ENCODE results near the gene COX7A2L. TPM values are rescaled to one million over a fixed set of nuclear protein-coding genes. Genes with fewer than 3 reads are reported as not detected.
A peak's percentile ranks its signal among the peaks of the same experiment; 100 is the strongest.

The COX7A2L gene
- total and polyA plus RNA-seq, 2 experiments from 2014 or later: 112 to 149 TPM

DNA sequence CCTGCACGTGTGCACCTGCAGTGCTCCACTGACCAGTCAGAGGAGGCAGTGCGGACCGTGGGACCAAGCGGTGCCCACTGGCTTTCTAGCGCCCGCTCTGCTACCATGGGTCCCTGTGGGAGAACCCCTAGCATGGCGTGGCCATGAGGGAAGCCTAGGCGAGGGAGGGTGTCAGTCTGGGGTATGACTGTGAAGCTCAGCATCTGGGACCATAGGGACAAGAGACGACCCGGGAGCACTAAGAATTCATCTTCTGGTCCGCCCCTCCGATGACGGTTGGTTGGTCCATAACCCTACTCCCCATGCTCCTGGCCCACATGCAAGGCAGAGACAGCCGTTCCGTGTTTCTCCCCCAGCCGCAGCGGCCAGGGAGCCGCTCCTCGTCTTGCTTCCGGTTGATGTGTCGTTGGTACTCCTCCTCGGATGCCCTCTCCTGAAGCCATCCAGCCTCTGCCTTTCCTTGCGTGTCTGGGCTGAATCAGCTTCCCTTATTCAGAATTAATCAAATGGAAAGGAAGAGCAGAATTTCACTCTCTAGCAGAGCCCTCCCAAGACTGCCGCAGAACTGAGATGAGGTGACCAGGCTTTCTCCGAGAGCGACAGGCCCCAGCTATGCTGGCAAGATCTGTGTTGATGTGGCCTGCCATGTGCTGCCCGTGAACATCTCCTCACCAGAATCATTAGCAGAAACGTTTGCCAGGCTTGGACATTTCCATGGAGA lies 23.0 kb downstream of the COX7A2L start:
- H3K27me3 Mint-ChIP-seq (ENCODE audit: insufficient read depth, low read depth, poor library complexity): peaks cover 23% of the 10 kb centered on the region
- DNase-seq (ENCODE audit: low spot score): no peak
- Histone ChIP-seq H3K4me3 (no peak overlapping the region), H4K20me1 (replicated peaks; ENCODE audit: insufficient read depth) (peaks cover 15% of the 10 kb centered on the region), H3F3A (replicated peaks; ENCODE audit: low read depth) (0 out of 2 replicates have a peak, but pooled peaks cover 3% of the 10 kb centered on the region), H3K9me2 (ENCODE audit: insufficient read depth) (no peaks in the 10 kb centered on the region), H3K79me2 (replicated peaks; ENCODE audit: insufficient read depth) (peaks cover 12% of the 10 kb centered on the region), H3K4me2 (no peak overlapping the region), H3K4me1 (ENCODE audit: insufficient read depth) (no peaks in the 10 kb centered on the region; the same call in 1 of the 2 replicates), H3K36me3 (ENCODE audit: insufficient read depth) (no peaks in the 10 kb centered on the region), H2AFZ (no peak overlapping the region), H3K27me3 (ENCODE audit: insufficient read depth) (no peaks in the 10 kb centered on the region), H3K27ac (ENCODE audit: low read depth) (no peak overlapping the region)
- H3K4me1 Mint-ChIP-seq: peaks cover 16% of the 10 kb centered on the region
- no peak overlapping the region for H3K27ac Mint-ChIP-seq
- peaks cover 27% of the 10 kb centered on the region for H3K36me3 Mint-ChIP-seq (ENCODE audit: low read depth)
- no peak overlapping the region for H3K4me3 Mint-ChIP-seq
- TF ChIP-seq NANOG (IDR thresholded peaks at IDR 0.05; ENCODE audit: borderline replicate concordance) (no peak), EZH2phosphoT487 (IDR thresholded peaks at IDR 0.05; ENCODE audit: unreplicated experiment) (no peak), ZNF114 (CRISPR knock-in tag; IDR thresholded peaks at IDR 0.05) (no peak), JUNB (IDR thresholded peaks at IDR 0.05; ENCODE audit: unreplicated experiment) (no peak)
- no peaks in the 10 kb centered on the region for H3K9me3 Mint-ChIP-seq
- ATAC-seq: no peak; the same call in 2 of the 3 replicates

DNA sequence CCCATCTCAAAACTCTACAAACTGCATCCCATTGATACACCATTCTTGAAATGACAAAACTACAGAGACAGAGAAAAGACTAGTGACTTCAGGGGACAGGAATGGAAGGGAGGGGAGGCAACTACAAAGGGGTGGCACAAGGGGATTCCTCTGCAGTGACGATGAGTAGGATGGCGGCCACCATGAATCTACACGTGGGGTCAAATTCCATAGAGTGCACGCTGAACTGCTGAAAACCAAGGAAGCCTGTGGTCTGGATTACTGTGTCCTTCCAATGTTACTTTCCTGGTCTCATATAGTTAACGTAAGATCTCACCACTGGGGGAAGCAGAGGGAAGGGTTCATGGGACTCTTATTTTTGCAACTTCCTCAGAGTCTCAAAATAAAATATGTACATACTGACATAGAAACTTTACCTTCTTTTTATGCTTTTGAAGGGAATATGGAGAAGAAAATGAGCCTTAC lies 23.6 kb downstream of the COX7A2L start:
- no peaks in the 10 kb centered on the region for H3K9me3 Mint-ChIP-seq
- Histone ChIP-seq H3K27ac (ENCODE audit: low read depth) (no peak overlapping the region), H3K4me1 (ENCODE audit: insufficient read depth) (no peaks in the 10 kb centered on the region; the same call in 1 of the 2 replicates), H3K9me2 (ENCODE audit: insufficient read depth) (no peaks in the 10 kb centered on the region), H3K36me3 (ENCODE audit: insufficient read depth) (peaks cover 3% of the 10 kb centered on the region; the same call in 1 of the 2 replicates), H3K4me3 (no peak overlapping the region), H2AFZ (no peak overlapping the region), H3K27me3 (ENCODE audit: insufficient read depth) (no peaks in the 10 kb centered on the region), H3K79me2 (replicated peaks; ENCODE audit: insufficient read depth) (peaks cover 6% of the 10 kb centered on the region), H4K20me1 (replicated peaks; ENCODE audit: insufficient read depth) (peaks cover 17% of the 10 kb centered on the region), H3F3A (replicated peaks; ENCODE audit: low read depth) (0 out of 2 replicates have a peak, but pooled peaks cover 3% of the 10 kb centered on the region), H3K4me2 (no peak overlapping the region)
- peak; percentile 51 for DNase-seq (ENCODE audit: low spot score)
- peaks cover 13% of the 10 kb centered on the region for H3K4me1 Mint-ChIP-seq
- H3K36me3 Mint-ChIP-seq (ENCODE audit: low read depth): peaks cover 30% of the 10 kb centered on the region
- H3K27ac Mint-ChIP-seq: no peak overlapping the region
- H3K4me3 Mint-ChIP-seq: no peak overlapping the region
- ATAC-seq: peak; percentile 11; the same call in 2 of the 3 replicates
- H3K27me3 Mint-ChIP-seq (ENCODE audit: insufficient read depth, low read depth, poor library complexity): peaks cover 19% of the 10 kb centered on the region
- TF ChIP-seq, protein P1, sequence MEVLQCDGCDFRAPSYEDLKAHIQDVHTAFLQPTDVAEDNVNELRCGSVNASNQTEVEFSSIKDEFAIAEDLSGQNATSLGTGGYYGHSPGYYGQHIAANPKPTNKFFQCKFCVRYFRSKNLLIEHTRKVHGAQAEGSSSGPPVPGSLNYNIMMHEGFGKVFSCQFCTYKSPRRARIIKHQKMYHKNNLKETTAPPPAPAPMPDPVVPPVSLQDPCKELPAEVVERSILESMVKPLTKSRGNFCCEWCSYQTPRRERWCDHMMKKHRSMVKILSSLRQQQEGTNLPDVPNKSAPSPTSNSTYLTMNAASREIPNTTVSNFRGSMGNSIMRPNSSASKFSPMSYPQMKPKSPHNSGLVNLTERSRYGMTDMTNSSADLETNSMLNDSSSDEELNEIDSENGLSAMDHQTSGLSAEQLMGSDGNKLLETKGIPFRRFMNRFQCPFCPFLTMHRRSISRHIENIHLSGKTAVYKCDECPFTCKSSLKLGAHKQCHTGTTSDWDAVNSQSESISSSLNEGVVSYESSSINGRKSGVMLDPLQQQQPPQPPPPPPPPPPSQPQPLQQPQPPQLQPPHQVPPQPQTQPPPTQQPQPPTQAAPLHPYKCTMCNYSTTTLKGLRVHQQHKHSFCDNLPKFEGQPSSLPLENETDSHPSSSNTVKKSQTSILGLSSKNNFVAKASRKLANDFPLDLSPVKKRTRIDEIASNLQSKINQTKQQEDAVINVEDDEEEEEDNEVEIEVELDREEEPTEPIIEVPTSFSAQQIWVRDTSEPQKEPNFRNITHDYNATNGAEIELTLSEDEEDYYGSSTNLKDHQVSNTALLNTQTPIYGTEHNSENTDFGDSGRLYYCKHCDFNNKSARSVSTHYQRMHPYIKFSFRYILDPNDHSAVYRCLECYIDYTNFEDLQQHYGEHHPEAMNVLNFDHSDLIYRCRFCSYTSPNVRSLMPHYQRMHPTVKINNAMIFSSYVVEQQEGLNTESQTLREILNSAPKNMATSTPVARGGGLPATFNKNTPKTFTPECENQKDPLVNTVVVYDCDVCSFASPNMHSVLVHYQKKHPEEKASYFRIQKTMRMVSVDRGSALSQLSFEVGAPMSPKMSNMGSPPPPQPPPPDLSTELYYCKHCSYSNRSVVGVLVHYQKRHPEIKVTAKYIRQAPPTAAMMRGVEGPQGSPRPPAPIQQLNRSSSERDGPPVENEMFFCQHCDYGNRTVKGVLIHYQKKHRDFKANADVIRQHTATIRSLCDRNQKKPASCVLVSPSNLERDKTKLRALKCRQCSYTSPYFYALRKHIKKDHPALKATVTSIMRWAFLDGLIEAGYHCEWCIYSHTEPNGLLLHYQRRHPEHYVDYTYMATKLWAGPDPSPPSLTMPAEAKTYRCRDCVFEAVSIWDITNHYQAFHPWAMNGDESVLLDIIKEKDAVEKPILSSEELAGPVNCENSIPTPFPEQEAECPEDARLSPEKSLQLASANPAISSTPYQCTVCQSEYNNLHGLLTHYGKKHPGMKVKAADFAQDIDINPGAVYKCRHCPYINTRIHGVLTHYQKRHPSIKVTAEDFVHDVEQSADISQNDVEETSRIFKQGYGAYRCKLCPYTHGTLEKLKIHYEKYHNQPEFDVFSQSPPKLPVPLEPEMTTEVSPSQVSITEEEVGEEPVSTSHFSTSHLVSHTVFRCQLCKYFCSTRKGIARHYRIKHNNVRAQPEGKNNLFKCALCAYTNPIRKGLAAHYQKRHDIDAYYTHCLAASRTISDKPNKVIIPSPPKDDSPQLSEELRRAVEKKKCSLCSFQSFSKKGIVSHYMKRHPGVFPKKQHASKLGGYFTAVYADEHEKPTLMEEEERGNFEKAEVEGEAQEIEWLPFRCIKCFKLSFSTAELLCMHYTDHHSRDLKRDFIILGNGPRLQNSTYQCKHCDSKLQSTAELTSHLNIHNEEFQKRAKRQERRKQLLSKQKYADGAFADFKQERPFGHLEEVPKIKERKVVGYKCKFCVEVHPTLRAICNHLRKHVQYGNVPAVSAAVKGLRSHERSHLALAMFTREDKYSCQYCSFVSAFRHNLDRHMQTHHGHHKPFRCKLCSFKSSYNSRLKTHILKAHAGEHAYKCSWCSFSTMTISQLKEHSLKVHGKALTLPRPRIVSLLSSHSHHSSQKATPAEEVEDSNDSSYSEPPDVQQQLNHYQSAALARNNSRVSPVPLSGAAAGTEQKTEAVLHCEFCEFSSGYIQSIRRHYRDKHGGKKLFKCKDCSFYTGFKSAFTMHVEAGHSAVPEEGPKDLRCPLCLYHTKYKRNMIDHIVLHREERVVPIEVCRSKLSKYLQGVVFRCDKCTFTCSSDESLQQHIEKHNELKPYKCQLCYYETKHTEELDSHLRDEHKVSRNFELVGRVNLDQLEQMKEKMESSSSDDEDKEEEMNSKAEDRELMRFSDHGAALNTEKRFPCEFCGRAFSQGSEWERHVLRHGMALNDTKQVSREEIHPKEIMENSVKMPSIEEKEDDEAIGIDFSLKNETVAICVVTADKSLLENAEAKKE (CRISPR knock-in tag; IDR thresholded peaks at IDR 0.05): no peak
- TF ChIP-seq, protein P2, sequence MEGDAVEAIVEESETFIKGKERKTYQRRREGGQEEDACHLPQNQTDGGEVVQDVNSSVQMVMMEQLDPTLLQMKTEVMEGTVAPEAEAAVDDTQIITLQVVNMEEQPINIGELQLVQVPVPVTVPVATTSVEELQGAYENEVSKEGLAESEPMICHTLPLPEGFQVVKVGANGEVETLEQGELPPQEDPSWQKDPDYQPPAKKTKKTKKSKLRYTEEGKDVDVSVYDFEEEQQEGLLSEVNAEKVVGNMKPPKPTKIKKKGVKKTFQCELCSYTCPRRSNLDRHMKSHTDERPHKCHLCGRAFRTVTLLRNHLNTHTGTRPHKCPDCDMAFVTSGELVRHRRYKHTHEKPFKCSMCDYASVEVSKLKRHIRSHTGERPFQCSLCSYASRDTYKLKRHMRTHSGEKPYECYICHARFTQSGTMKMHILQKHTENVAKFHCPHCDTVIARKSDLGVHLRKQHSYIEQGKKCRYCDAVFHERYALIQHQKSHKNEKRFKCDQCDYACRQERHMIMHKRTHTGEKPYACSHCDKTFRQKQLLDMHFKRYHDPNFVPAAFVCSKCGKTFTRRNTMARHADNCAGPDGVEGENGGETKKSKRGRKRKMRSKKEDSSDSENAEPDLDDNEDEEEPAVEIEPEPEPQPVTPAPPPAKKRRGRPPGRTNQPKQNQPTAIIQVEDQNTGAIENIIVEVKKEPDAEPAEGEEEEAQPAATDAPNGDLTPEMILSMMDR (conservative IDR thresholded peaks at IDR 0.05; ENCODE audit: low read depth in 2 of 2): peak; percentile 21 to 39
